Glomerular visceral epithelial cell (primary cell): ENCODE results near the gene MBNL2.
"Not testable (repeated sequence)": the region's sequence is repeated elsewhere in the genome, so short reads cannot be mapped to it uniquely, and the experiment has no call there.

ENCODE experiments used
- DNase-seq: peaks from one replicate; pipeline ENCODE4 v3.0.0-alpha.2; 2016; ENCODE audit errors: extremely low spot score

MBNL2 gene

DNA sequence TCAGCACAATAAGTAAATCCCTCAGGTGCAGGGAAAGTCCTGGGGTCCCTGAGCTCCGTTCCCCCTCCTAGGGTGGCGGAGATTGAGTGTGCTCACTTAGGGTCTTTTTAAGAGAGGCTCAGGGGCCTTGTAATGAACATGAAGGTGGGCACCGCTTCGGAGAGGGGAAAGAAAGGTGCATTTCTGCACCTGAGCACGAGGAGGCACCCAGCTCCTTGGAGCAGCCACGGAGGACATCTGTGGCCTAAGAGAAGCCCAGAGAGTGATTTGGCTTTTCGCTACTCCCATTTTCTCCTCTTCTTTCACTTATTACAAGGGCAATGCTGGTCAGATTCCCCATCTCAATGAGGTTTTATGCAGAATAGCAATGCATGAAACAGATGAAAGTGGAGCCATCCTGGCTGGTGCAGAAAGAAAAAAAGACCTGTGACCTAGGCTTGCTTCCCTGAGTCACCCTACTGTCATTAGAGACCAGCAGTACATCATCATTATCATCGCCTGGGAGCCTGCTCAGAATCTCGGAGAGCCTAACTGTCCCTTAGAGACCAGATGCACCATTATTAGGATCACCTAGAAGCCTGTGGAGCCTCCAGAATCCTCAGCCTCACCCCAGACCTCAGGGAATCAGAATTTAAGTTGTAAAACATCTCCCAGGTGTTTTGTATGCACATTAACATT, 125.3 kb downstream of the MBNL2 start:
- DNase-seq, result no peak

DNA sequence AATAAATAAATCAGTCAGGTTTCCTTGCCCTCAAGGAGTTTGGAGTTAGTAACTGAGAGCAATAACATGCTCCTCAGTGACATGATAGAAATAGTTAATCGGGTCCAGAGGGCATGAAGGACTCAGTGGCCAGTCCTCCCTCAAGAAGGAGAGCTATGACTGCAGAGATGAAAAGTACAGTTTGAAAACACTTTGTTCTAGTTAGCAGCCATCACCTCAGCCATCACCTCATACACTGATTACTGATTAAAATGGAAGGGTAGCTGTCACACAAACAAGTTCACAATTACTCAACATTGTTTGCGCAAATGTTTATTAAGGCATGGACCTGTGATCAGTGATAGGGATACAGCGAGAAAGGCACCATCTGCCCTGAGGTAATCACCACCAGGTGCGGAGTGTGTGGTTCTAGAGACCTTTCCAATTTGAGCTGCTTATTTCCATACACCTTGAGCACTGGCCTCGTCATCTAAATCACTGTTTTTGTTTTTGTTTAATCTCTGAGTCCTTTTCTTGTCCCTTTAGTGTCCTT, 126.5 kb downstream of the MBNL2 start:
- DNase-seq, result no peak

DNA sequence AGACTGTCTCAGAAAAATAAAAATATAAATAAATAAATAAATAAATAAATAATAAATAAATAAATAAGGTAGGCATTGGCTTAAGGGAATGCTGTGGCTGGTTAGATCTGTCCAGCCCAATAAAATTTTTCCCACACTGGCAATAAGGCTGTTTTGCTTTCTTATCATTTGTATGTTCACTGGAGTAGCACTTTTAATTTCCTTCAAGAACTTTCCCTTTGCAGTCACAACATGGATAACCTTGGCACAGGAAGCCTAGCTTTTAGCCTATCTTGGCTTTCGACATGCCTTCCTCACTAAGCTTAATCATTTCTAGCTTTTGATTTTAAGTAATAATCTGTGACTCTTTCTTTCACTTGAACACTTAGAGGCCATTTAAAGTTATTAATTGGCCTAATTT, 129.9 kb downstream of the MBNL2 start:
- not testable (repeated sequence) for DNase-seq

DNA sequence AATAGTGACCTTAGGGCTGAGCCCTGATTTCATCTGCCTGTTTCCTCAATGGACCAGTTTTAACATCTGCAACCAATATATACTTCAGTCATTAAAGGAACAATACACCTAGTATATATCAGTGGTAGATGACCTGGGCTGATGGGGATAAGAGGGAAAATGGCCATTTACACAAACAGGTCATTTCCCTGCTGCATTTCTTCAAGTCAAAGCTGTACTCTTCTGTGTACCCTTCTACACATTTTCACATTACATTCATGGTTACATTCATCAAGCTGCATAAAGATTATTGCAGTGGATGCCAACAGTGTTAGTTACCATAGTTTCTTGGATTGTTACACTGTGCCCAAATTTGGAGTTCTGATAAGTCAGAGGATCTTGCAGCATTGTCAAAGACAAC, 130.7 kb downstream of the MBNL2 start:
- no peak for DNase-seq

DNA sequence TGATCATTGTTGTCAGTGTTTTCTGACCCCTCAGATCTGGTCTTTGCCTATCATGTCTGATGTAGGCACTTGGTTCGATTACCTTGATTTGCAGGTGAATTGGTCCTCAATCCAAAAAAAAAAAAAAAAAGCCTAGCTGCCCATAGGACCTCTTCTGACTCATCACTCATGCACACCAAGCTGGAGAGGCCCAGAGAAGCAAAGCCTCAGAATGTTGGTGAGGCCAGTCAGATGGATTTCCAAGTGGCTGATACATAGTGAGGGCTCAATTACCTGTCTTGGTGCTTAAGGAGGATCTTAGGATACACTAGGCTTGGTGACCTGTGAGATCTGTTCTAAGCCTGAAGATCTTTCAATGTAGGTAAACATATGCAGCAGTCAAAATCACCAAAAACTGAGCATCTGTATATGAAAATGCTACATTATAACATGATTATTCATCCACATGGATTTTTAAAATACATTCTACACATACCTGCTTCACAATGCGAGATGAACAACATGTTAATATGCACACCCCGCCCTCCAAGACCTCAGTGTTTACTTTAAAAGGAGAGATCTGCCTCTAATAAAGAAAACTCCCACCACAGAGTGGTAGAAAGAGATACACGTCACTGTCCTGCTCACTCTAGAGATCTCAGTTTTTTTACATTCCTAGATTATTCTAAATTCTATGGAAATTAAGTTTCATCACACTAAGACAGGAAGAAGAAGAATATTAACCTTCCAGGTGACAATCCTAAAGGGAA, 132.0 kb downstream of the MBNL2 start:
- peak; percentile 24 for DNase-seq

DNA sequence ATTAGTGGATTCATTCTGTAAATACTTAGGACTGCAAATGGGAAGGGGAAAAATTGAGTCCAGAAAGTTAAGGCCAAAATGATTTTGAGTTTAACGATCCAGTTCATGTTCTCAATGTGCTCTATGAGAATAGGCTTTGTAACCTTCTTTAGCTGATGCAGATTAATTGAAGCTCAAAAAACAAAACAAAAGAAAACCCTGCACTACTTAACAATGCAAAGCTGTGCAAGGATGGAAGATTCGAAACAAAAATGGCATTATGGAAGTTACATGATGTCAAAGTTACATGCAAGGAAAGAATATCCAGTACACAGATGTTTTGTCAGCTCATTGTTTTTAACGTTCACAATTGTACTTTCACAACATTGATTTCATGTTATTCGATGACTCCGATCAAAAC, 132.7 kb downstream of the MBNL2 start:
- DNase-seq, result no peak

DNA sequence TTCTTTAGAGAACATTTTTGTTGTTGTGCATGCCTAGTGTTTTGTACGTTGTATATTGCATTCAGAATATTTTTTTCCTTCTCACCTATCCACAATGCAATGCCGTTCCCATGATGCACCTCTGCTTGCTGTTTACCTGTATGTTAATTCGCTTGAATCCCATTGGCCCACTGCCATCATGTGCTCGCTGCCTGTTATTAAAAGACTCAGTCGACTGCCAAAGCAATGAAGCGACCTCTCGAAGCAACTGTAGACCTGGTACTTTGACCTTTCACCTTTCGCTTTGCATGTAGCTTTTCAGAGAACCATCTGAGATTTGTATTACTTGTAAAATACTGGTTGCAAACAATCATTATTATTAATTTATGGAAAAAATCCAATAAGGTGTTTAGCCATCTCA, 134.5 kb downstream of the MBNL2 start:
- no peak for DNase-seq

DNA sequence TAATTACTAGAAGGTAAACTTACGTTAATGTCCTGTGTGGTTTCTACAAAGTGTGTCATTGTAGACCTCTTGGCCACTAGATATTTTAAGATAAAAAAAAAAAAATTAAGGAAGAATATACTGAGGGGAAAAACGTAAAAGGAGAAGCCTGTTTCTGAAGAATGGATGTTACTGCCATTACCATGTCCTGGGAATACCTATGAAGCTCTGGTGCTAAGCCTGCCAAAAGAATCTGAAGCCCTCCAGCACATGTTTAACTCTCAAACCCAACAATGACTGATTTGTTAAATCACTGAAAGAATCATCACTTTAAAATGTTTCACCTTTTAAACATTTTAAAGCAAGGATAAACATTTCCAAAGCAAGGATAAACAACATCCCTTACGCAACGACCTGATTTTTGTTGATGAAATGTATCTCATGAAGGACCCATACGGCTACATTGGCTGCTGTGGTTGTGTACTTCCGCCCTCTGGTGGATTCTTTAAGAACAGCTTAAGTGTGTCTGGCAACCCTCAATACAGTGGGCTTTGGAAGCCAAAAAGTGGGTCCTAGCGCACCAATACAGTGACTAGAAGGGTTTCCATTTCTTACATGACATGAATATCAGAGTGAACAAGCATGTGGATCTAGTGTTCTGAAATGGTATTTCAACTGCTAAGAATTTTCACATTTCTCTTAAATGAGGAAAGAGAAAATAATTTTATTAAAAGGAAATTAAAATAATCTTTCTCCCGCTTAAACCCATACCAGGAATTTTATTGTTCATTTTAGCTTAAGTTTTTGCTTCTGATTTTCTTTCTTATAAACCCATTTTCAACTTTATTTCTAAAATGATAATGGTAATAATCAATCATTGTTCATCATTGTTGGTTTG, 137.3 kb downstream of the MBNL2 start:
- peak; percentile 60 for DNase-seq

DNA sequence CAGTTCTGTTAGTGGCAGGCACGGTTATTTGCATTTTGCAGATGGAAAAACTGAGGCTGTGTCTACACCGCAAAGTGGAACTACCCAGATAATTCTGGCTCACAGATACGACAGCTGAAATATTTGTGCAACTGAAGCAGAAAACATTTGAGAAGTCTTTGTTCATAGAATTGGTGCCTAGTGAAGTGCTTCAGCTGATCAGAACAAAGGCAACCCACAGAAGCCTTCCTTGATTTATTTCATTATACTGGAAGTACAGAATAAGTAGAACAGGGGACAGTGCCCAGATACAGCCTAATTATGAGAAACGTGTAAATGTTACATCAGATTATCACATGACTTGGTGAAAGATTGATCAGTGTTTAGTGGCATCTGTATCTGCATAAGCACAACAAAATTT, 138.5 kb downstream of the MBNL2 start:
- DNase-seq, result no peak

DNA sequence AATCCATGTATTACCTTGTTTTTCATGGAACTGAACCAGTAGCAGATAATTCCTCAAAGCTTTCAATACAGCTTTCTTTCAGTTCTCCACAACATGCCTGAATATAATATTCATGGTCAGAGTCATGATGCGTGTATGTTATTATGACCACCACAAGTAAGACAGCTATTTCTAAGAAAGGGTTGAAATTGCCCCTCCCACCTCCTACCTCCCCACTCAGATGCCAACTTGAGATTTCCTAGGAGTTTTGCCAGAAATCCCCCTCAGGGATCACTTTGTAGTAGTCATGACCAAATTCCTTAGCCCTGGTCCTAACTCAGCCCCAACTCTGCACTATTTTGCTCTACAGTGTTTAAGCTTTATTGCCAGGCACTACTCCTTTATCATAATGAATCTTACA, 141.9 kb downstream of the MBNL2 start:
- DNase-seq, result no peak

DNA sequence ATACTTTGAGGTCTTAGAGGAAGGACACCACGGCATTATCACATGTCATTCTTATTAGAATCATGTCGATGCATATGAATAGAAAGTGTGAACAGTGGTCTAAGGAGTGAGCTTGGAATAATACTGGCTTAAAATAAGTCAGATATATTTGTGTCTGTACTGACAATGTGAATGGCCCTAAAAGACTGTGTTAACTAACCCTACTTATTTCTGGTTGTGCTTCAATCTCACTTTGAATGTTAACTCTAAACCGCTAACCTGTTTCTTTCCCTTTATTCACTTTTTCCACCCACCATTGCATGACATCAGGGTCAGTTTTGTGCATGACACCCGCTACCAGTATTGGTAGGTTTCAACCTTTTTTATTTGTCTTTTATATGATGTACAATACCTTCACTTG, 142.7 kb downstream of the MBNL2 start:
- no peak for DNase-seq

DNA sequence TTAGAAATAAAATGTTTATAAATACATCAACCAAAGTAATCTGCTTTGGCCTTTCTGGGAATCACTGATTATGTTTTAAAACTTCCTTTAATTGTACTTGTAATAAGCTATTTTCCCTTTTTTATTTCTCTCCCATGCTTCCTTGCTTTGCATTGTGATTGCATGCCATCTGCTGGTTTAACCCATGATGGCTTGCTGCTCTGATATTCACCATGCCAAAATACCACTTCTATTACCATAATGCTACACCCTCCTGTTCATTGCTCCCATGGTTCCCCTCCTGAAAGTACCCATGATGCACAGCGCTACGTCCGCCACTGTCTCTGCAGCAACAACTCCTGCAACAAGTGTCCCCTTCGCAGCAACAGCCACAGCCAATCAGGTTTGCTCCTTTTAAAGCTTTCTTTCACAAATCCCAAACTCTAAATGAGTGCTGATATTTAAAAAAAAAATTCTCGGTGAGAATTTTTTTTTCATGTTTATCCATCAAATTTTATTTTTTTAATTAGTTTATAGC, 144.1 kb downstream of the MBNL2 start:
- no peak for DNase-seq

DNA sequence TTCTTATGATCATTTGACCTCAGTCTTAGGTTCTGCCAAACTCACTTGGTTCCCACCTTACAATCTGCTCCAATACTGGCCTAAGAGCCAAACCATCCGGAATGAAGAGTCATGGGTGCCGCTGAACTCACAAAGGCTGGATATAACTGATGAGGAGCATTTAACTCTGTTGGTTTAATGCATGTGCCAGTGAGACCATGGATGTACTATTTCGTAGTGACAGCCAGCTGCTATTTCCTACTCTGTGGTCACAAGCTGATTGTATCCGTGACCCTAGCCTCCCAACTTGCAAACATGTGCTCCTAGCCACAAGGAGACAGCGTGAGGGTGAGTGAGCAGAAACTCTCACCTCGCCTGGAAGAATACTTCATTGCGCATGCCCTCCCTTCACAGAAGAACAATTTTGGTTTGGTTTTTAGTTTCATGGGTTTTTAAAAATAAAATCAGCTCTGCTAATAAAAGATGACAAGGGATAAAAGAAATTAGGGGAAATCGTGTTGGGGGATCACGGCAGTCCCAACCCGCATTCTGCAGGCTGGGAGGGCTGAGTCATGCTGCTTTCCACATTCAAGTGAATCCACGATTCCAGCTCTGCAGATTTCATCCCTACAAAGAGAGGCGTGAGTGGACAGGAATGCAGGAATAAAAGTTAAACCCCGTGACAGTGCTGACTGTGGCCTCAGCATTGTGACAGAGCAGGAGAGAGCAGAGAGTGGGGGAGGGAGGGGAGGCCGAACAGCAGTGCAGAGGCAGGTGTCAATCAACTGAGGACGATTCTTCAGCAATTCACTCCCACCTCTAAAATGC, 145.1 kb downstream of the MBNL2 start:
- DNase-seq, result peak; percentile 83

DNA sequence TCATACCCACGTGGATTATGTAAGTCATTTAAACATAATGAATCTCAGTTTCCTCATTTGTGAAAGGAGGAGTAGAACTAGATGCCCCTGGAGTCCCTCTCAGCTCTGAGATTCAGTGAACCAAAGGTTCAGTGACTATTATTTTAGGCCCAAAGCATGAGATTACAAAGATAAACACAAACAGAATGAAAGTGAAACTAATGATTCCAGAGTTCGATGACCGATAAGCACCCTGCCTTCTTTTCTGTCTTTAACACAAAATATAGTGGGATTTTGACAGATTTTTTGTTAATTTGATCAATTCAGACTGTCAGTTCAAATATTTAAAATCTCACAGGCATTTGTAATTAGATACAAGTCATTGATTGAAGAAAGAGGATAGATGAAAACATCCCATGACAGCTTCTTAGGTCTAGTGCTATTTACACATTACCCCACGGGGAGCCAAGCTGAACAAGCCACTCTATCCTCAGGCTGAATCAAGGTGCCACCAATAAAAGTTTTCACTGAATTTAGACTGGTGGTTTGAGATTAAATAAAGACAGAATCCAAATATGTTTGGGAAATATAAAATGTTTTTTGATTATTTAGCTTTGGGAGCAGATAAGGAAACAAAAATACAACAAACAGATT, 147.2 kb downstream of the MBNL2 start:
- no peak for DNase-seq

DNA sequence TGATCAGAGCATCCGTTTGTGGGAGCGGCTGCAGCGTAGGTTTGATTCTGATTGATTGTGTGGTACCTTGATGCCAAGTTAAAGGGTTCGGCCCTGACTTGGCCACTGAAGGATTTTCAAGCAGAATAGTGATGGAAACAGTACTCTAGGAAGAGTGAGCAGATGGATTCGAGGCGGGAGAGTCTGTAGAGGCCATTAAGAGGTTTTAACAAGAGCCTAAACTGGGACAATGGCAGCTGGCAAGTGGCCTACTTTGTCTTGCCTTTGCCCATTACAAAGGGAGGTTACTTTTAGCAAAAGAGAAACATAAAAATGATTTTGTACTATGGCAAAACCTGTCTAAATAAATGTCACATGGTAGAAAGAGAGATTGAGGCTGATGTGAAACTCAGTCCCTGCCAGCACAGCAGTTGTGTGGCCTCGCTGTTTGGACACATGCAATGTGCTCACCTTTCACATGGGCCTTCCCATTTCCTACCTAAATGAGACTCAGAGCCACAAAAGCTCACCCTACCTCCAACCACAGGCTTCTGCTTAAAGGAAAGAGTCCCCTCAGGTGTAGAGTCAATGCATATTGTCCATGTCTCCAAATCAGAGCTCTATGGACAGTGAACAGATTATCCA, 149.5 kb downstream of the MBNL2 start:
- no peak for DNase-seq

DNA sequence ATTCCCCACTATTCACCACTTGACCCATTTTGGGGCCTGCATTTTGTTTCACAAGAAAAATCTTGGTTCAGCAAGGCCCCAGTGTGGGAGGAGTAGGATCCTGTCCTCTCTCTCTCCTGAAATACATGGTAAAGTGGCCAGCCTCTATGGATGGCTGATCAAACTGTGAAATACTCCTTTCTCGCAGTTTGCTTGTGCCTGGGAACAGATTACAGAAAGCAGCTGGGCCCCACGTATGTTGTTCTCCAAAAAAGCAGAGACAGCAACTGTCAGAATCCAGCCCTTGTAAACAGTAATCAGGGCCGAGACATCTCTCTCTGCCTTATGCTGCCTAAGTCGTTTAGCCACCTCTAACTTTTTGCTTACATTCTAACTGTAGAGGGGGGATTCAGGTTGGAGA, 150.8 kb downstream of the MBNL2 start:
- DNase-seq, result no peak

DNA sequence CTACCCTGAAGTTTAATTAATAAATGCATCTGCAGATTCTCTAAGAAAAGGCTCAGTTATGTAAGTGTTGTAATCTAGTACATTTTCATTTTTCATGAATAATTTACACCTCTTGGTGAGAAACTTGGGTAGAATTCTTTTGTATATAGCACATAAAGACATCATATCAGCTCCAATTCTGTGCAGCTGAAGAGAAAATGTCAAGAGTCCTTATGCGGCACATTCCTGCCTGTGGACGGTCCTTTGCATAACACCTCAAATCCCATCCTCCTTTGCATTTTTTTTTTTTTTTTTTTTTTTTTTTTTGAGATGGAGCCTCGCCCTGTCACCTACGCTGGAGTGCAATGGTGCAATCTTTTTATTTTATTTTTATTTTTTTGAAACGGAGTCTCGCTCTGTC, 151.7 kb downstream of the MBNL2 start:
- DNase-seq, result no peak

DNA sequence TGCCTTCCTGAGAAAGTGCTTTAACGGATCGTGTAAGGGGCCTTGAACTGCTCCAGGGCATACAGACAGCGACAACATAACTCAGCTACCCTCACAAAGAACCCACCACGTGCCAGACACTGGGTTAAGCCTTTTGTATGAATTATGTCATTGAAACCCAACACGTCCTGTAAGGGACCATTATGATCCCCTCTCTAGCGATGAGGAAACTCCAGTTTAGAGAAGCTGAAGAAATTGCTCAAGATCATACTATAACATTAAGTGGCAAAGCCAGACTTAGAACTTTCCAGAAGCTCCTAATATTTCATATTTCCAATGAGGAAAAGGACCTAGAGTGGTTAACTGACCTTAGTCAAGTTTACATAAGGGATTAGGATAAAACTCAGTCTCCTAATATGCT, 154.8 kb downstream of the MBNL2 start:
- no peak for DNase-seq

DNA sequence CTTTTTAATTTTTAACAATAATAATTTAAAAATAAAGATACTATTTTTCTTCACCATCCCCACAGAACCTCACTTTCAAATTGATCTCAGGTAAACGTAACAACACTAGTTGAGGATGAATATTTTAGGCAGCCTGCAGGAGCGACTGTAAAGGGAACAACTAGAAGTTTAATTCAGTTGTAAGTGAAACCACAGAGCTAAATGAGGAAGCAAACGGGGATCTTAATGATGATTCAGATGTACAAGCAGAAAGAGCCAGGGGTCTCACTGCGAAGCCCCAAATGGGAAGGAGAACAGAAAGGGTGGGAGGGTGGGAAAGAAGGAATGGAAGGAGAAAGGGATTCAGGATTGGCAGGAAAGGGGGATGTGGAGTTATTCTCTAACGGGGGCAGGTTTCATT, 157.3 kb downstream of the MBNL2 start:
- no peak for DNase-seq

DNA sequence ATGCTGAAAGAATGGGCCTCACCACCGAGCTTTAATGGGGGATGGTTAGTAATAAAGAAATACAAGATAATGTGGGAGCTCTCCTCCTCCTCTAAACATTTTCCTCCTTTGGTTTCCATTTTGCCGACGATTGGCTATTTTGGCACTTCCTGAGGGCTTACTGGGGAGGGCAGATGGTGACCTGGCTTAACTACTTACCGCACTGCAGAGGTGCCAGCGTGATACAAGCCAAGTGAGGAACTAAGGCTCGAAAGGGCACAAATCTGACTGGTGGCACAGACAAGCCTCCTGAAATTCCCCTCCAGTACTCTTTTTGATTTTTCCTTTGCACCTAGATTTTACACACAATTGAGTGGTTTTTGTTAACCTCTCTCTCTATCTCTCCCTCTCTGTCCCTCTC, 158.6 kb downstream of the MBNL2 start:
- DNase-seq, result no peak
